ENCODE data around the gene ARX.

Gene ARX

DNA sequence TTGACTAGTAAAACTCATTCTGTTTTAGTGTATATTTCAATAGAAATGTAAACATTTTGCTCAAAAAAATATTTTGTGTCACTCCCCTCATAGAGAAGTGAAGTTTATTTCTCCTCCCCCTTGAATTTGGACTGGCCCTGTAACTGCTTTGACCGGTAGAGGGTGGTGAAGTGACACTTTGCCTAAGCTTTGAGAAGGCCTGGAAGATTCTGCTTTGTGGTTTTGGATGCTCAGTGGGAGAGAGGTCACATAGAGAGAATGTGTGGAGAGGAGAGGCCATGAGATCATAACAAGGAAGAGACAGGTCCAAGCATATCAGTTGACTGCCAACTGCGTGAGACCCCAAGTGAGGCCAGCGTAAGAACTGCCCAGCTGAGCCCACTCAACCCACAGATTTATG, 19.1 kb upstream of the ARX start:
- no peak for ATAC-seq
- no peak for TF ChIP-seq GLIS3 (CRISPR knock-in tag; IDR thresholded peaks at IDR 0.05)
- no peak for TF ChIP-seq PPARA (CRISPR knock-in tag; IDR thresholded peaks at IDR 0.05; ENCODE audit: borderline replicate concordance)
- TF ChIP-seq, protein P1, sequence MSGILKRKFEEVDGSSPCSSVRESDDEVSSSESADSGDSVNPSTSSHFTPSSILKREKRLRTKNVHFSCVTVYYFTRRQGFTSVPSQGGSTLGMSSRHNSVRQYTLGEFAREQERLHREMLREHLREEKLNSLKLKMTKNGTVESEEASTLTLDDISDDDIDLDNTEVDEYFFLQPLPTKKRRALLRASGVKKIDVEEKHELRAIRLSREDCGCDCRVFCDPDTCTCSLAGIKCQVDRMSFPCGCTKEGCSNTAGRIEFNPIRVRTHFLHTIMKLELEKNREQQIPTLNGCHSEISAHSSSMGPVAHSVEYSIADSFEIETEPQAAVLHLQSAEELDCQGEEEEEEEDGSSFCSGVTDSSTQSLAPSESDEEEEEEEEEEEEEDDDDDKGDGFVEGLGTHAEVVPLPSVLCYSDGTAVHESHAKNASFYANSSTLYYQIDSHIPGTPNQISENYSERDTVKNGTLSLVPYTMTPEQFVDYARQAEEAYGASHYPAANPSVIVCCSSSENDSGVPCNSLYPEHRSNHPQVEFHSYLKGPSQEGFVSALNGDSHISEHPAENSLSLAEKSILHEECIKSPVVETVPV (CRISPR knock-in tag; IDR thresholded peaks at IDR 0.05), result no peak
- no peak for TF ChIP-seq ZNF8 (CRISPR knock-in tag; IDR thresholded peaks at IDR 0.05)
- TF ChIP-seq ISL1 (CRISPR knock-in tag; IDR thresholded peaks at IDR 0.05), result no peak
- TF ChIP-seq RARB (CRISPR knock-in tag; IDR thresholded peaks at IDR 0.05), result no peak
- no peak for TF ChIP-seq TCF4 (CRISPR knock-in tag; IDR thresholded peaks at IDR 0.05; ENCODE audit: borderline replicate concordance)
- TF ChIP-seq, protein P2, sequence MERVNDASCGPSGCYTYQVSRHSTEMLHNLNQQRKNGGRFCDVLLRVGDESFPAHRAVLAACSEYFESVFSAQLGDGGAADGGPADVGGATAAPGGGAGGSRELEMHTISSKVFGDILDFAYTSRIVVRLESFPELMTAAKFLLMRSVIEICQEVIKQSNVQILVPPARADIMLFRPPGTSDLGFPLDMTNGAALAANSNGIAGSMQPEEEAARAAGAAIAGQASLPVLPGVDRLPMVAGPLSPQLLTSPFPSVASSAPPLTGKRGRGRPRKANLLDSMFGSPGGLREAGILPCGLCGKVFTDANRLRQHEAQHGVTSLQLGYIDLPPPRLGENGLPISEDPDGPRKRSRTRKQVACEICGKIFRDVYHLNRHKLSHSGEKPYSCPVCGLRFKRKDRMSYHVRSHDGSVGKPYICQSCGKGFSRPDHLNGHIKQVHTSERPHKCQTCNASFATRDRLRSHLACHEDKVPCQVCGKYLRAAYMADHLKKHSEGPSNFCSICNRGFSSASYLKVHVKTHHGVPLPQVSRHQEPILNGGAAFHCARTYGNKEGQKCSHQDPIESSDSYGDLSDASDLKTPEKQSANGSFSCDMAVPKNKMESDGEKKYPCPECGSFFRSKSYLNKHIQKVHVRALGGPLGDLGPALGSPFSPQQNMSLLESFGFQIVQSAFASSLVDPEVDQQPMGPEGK (CRISPR knock-in tag; IDR thresholded peaks at IDR 0.05; ENCODE audit: borderline replicate concordance), result no peak
- TF ChIP-seq, protein P3, sequence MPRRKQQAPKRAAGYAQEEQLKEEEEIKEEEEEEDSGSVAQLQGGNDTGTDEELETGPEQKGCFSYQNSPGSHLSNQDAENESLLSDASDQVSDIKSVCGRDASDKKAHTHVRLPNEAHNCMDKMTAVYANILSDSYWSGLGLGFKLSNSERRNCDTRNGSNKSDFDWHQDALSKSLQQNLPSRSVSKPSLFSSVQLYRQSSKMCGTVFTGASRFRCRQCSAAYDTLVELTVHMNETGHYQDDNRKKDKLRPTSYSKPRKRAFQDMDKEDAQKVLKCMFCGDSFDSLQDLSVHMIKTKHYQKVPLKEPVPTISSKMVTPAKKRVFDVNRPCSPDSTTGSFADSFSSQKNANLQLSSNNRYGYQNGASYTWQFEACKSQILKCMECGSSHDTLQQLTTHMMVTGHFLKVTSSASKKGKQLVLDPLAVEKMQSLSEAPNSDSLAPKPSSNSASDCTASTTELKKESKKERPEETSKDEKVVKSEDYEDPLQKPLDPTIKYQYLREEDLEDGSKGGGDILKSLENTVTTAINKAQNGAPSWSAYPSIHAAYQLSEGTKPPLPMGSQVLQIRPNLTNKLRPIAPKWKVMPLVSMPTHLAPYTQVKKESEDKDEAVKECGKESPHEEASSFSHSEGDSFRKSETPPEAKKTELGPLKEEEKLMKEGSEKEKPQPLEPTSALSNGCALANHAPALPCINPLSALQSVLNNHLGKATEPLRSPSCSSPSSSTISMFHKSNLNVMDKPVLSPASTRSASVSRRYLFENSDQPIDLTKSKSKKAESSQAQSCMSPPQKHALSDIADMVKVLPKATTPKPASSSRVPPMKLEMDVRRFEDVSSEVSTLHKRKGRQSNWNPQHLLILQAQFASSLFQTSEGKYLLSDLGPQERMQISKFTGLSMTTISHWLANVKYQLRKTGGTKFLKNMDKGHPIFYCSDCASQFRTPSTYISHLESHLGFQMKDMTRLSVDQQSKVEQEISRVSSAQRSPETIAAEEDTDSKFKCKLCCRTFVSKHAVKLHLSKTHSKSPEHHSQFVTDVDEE (CRISPR knock-in tag; IDR thresholded peaks at IDR 0.05), result no peak
- TF ChIP-seq ZFP30 (CRISPR knock-in tag; IDR thresholded peaks at IDR 0.05), result no peak
- no peak for TF ChIP-seq ARNTL (CRISPR knock-in tag; IDR thresholded peaks at IDR 0.05; ENCODE audit: borderline replicate concordance, low read depth)
- TF ChIP-seq, protein P4, sequence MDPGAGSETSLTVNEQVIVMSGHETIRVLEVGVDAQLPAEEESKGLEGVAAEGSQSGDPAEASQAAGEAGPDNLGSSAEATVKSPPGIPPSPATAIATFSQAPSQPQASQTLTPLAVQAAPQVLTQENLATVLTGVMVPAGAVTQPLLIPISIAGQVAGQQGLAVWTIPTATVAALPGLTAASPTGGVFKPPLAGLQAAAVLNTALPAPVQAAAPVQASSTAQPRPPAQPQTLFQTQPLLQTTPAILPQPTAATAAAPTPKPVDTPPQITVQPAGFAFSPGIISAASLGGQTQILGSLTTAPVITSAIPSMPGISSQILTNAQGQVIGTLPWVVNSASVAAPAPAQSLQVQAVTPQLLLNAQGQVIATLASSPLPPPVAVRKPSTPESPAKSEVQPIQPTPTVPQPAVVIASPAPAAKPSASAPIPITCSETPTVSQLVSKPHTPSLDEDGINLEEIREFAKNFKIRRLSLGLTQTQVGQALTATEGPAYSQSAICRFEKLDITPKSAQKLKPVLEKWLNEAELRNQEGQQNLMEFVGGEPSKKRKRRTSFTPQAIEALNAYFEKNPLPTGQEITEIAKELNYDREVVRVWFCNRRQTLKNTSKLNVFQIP (CRISPR knock-in tag; IDR thresholded peaks at IDR 0.05; ENCODE audit: borderline replicate concordance, low read depth), result no peak

DNA sequence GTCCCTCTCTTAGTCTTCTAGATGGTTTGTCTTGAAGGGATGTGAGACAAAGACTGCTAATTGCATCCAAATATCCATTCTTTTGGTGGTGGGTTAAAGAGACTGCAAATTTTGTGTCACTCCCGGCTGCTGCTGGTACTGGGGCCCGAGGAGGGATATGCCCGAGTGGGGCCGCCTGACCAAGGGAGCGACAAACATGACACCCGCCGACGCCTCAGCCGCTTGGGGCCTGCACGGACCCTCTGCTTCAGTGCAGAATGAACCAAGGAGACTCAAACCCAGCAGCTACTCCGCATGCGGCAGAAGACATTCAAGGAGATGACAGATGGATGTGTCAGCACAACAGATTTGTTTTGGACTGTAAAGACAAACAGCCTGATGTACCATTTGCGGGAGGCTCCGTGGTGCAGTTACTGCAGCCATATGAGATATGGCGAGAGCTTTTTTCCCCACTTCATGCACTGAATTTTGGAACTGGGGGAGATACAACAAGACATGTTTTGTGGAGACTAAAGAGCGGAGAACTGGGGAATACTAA, 13.6 kb upstream of the ARX start:
- TF ChIP-seq, protein P3 (CRISPR knock-in tag; IDR thresholded peaks at IDR 0.05), result no peak
- TF ChIP-seq, protein P4 (CRISPR knock-in tag; IDR thresholded peaks at IDR 0.05; ENCODE audit: borderline replicate concordance, low read depth), result no peak
- TF ChIP-seq GLIS3 (CRISPR knock-in tag; IDR thresholded peaks at IDR 0.05) (no peak), BACH2 (CRISPR knock-in tag; IDR thresholded peaks at IDR 0.05; ENCODE audit: borderline replicate concordance) (no peak), RARB (CRISPR knock-in tag; IDR thresholded peaks at IDR 0.05) (no peak), ZNF565 (CRISPR knock-in tag; conservative IDR thresholded peaks at IDR 0.05; ENCODE audit: low read depth) (no peak)
- no peak for ATAC-seq

DNA sequence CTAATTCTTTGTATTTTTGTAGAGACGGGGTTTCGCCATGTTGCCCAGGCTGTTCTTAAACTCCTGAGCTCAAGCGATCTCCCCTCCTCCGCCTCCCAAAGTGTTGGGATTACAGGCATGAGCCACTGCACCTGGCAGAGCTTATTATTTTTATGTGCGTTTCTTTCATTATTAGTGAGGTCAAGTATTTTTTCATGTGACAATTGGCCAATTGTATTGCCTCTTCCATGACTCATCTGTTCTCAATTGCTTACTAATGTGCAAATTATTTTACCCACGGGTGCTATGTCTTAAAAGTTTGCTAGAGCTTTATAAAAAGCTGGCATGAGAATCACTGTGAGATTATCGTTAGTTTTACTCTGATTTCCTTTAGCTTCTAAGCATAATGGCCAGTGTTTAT, 13.0 kb upstream of the ARX start:
- no peak for ATAC-seq
- no peak for TF ChIP-seq ZNF70 (CRISPR knock-in tag; IDR thresholded peaks at IDR 0.05)
- no peak for TF ChIP-seq GLIS3 (CRISPR knock-in tag; IDR thresholded peaks at IDR 0.05)
- no peak for TF ChIP-seq OSR1 (CRISPR knock-in tag; IDR thresholded peaks at IDR 0.05)
- TF ChIP-seq, protein P5, sequence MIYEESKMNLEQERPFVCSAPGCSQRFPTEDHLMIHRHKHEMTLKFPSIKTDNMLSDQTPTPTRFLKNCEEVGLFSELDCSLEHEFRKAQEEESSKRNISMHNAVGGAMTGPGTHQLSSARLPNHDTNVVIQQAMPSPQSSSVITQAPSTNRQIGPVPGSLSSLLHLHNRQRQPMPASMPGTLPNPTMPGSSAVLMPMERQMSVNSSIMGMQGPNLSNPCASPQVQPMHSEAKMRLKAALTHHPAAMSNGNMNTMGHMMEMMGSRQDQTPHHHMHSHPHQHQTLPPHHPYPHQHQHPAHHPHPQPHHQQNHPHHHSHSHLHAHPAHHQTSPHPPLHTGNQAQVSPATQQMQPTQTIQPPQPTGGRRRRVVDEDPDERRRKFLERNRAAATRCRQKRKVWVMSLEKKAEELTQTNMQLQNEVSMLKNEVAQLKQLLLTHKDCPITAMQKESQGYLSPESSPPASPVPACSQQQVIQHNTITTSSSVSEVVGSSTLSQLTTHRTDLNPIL (CRISPR knock-in tag; IDR thresholded peaks at IDR 0.05; ENCODE audit: low read depth), result no peak
- TF ChIP-seq, protein P1 (CRISPR knock-in tag; IDR thresholded peaks at IDR 0.05), result no peak
- TF ChIP-seq CSDC2 (CRISPR knock-in tag; IDR thresholded peaks at IDR 0.05), result no peak
- no peak for TF ChIP-seq PPARA (CRISPR knock-in tag; IDR thresholded peaks at IDR 0.05; ENCODE audit: borderline replicate concordance)
